ENCODE measurements around the gene JARID2. TPM values are rescaled to one million over a fixed set of nuclear protein-coding genes. Genes with fewer than 3 reads are reported as not detected.

The JARID2 gene
- total RNA-seq, 1 experiment from 2014 or later, result 180 TPM

DNA sequence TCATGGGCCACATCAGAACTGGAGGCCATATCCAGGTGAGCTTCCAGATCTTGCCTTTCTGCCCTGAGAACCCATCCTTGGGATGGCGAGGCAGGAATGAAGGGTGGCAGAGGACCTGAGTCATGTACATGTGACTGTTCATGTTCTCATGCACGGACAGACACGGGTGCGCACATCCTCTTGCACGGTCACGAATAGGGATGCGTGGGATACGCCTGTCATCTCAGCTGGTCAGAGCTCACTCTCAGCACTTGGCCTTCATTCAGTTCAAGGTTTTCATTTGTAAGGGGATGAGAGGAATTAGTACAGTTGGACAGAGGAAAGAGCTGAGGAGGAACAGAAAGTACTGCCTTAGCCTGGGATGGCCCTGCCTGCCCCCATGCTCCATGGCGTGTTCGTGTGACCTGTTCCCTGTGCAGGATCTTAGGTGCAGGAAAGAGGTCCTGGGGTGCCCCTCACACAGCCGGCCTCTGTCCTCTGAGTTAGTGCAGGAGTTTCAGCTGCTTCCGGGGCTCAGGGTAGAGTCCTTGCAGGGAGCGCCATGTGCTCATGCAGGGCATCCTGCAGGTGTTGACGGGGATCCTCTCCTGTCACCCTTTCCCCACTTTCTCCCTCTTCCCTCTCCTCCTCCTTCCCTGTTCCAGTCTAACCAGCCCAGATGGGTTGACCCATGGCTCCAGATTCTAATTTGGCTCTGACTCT, 243.5 kb downstream of the JARID2 start:
- TF ChIP-seq TP53 (CRISPR knock-in tag; IDR thresholded peaks at IDR 0.05) (no peak), KAT7 (CRISPR knock-in tag; IDR thresholded peaks at IDR 0.05; ENCODE audit: borderline replicate concordance) (no peak), ZNF138 (CRISPR knock-in tag; conservative IDR thresholded peaks at IDR 0.05) (no peak), TEAD1 (CRISPR knock-in tag; IDR thresholded peaks at IDR 0.05) (no peak), IRF2 (CRISPR knock-in tag; IDR thresholded peaks at IDR 0.05; ENCODE audit: borderline replicate concordance, low read depth) (no peak), TEAD4 (CRISPR knock-in tag; IDR thresholded peaks at IDR 0.05) (no peak)
- TF ChIP-seq, protein P1, sequence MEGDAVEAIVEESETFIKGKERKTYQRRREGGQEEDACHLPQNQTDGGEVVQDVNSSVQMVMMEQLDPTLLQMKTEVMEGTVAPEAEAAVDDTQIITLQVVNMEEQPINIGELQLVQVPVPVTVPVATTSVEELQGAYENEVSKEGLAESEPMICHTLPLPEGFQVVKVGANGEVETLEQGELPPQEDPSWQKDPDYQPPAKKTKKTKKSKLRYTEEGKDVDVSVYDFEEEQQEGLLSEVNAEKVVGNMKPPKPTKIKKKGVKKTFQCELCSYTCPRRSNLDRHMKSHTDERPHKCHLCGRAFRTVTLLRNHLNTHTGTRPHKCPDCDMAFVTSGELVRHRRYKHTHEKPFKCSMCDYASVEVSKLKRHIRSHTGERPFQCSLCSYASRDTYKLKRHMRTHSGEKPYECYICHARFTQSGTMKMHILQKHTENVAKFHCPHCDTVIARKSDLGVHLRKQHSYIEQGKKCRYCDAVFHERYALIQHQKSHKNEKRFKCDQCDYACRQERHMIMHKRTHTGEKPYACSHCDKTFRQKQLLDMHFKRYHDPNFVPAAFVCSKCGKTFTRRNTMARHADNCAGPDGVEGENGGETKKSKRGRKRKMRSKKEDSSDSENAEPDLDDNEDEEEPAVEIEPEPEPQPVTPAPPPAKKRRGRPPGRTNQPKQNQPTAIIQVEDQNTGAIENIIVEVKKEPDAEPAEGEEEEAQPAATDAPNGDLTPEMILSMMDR (IDR thresholded peaks at IDR 0.05), result no peak
- TF ChIP-seq, protein P2, sequence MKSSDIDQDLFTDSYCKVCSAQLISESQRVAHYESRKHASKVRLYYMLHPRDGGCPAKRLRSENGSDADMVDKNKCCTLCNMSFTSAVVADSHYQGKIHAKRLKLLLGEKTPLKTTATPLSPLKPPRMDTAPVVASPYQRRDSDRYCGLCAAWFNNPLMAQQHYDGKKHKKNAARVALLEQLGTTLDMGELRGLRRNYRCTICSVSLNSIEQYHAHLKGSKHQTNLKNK (CRISPR knock-in tag; IDR thresholded peaks at IDR 0.05), result no peak
- Mint-ChIP-seq H3K27me3 (ENCODE audit: low read depth) (no peaks in the 10 kb centered on the region), H3K9me3 (no peaks in the 10 kb centered on the region), H3K27ac (peak overlapping the region; percentile 87), H3K4me1 (peaks cover 86% of the 10 kb centered on the region), H3K36me3 (peaks cover 36% of the 10 kb centered on the region), H3K4me3 (no peak overlapping the region)
- POLR2A ChIA-PET, result no interaction called here
- CTCF ChIA-PET, result no interaction called here
- DNase-seq (ENCODE audit: low spot score), result no peak
- no peak for ATAC-seq

DNA sequence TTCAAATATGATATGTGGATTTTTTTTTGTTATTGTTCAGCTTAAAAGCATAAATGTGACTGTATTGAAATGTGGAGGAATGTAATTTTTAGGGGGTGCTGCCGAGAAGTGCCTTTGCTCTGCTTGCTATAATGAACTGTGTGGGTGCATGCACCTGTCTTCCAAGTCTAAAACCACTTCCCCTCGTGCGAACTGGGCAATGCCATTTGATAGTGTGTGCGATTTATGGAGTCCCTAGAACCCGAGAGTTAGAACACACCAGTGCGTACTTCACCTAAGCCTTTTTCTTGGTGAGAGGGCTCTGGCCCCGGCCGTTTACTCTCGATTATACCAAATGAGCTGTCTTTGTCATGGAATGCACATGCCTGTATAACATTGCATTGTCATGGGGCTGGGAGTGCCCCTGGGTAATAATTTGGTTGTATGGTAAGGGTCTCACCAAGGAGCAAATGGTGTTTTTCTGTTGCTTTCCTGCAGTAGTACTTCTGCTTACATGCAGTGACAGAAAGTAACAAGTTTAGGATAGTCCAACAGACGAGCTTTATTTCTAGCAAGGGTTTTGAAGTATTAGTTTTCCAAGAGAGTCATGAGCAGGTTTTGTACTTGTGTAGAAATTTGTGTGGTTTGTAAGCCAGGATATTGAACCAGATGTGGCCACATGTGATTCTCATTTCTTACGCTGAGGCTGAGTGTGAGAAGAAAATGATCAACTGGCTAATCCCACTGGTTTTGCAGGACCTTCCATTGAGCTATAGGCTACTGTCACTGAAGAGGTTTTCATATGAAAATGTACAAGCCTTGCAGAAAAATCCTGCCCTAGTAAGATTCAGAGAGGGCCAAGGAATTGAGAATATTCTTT, 244.6 kb downstream of the JARID2 start:
- ChIA-PET POLR2A (no interaction called here), CTCF (no interaction called here)
- peaks cover 82% of the 10 kb centered on the region for H3K4me1 Mint-ChIP-seq
- no peaks in the 10 kb centered on the region for H3K9me3 Mint-ChIP-seq
- H3K27me3 Mint-ChIP-seq (ENCODE audit: low read depth), result no peaks in the 10 kb centered on the region
- H3K36me3 Mint-ChIP-seq, result peaks cover 44% of the 10 kb centered on the region
- no peak overlapping the region for H3K4me3 Mint-ChIP-seq
- ATAC-seq (no peak), DNase-seq (ENCODE audit: low spot score) (no peak)
- H3K27ac Mint-ChIP-seq, result peak overlapping the region; percentile 70
- TF ChIP-seq, protein P3, sequence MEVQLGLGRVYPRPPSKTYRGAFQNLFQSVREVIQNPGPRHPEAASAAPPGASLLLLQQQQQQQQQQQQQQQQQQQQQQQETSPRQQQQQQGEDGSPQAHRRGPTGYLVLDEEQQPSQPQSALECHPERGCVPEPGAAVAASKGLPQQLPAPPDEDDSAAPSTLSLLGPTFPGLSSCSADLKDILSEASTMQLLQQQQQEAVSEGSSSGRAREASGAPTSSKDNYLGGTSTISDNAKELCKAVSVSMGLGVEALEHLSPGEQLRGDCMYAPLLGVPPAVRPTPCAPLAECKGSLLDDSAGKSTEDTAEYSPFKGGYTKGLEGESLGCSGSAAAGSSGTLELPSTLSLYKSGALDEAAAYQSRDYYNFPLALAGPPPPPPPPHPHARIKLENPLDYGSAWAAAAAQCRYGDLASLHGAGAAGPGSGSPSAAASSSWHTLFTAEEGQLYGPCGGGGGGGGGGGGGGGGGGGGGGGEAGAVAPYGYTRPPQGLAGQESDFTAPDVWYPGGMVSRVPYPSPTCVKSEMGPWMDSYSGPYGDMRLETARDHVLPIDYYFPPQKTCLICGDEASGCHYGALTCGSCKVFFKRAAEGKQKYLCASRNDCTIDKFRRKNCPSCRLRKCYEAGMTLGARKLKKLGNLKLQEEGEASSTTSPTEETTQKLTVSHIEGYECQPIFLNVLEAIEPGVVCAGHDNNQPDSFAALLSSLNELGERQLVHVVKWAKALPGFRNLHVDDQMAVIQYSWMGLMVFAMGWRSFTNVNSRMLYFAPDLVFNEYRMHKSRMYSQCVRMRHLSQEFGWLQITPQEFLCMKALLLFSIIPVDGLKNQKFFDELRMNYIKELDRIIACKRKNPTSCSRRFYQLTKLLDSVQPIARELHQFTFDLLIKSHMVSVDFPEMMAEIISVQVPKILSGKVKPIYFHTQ (CRISPR knock-in tag; IDR thresholded peaks at IDR 0.05), result no peak
- no peak for TF ChIP-seq KAT7 (CRISPR knock-in tag; IDR thresholded peaks at IDR 0.05; ENCODE audit: borderline replicate concordance)
- TF ChIP-seq SP1 (CRISPR knock-in tag; conservative IDR thresholded peaks at IDR 0.05), result no peak
- TF ChIP-seq, protein P4, sequence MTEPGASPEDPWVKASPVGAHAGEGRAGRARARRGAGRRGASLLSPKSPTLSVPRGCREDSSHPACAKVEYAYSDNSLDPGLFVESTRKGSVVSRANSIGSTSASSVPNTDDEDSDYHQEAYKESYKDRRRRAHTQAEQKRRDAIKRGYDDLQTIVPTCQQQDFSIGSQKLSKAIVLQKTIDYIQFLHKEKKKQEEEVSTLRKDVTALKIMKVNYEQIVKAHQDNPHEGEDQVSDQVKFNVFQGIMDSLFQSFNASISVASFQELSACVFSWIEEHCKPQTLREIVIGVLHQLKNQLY (CRISPR knock-in tag; IDR thresholded peaks at IDR 0.05), result no peak
- no peak for TF ChIP-seq ZNF423 (CRISPR knock-in tag; IDR thresholded peaks at IDR 0.05)
- no peak for TF ChIP-seq ZNF232 (CRISPR knock-in tag; IDR thresholded peaks at IDR 0.05)
- TF ChIP-seq IRF2 (CRISPR knock-in tag; IDR thresholded peaks at IDR 0.05; ENCODE audit: borderline replicate concordance, low read depth), result no peak
- TF ChIP-seq, protein P5, sequence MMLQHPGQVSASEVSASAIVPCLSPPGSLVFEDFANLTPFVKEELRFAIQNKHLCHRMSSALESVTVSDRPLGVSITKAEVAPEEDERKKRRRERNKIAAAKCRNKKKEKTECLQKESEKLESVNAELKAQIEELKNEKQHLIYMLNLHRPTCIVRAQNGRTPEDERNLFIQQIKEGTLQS (CRISPR knock-in tag; conservative IDR thresholded peaks at IDR 0.05), result no peak
- no peak for TF ChIP-seq TEAD1 (CRISPR knock-in tag; IDR thresholded peaks at IDR 0.05)
- no peak for TF ChIP-seq CREB1 (CRISPR knock-in tag; IDR thresholded peaks at IDR 0.05)
- no peak for TF ChIP-seq TCF7 (CRISPR knock-in tag; IDR thresholded peaks at IDR 0.05; ENCODE audit: low read depth)
- TF ChIP-seq GABPB1 (CRISPR knock-in tag; IDR thresholded peaks at IDR 0.05), result no peak
- TF ChIP-seq, protein P6, sequence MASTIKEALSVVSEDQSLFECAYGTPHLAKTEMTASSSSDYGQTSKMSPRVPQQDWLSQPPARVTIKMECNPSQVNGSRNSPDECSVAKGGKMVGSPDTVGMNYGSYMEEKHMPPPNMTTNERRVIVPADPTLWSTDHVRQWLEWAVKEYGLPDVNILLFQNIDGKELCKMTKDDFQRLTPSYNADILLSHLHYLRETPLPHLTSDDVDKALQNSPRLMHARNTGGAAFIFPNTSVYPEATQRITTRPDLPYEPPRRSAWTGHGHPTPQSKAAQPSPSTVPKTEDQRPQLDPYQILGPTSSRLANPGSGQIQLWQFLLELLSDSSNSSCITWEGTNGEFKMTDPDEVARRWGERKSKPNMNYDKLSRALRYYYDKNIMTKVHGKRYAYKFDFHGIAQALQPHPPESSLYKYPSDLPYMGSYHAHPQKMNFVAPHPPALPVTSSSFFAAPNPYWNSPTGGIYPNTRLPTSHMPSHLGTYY (CRISPR knock-in tag; IDR thresholded peaks at IDR 0.05), result no peak
- TF ChIP-seq, protein P7, sequence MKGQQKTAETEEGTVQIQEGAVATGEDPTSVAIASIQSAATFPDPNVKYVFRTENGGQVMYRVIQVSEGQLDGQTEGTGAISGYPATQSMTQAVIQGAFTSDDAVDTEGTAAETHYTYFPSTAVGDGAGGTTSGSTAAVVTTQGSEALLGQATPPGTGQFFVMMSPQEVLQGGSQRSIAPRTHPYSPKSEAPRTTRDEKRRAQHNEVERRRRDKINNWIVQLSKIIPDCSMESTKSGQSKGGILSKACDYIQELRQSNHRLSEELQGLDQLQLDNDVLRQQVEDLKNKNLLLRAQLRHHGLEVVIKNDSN (CRISPR knock-in tag; IDR thresholded peaks at IDR 0.05), result no peak
- no peak for TF ChIP-seq ZNF263 (CRISPR knock-in tag; IDR thresholded peaks at IDR 0.05; ENCODE audit: low read depth)
- TF ChIP-seq NR2C2 (CRISPR knock-in tag; IDR thresholded peaks at IDR 0.05), result no peak
- TF ChIP-seq ZNF416 (CRISPR knock-in tag; IDR thresholded peaks at IDR 0.05), result no peak

Measured in WTC11 (cell line).